GM23338 (cell line): Measurements from ENCODE around the gene FMNL1. TPM values are rescaled to one million over a fixed set of nuclear protein-coding genes. Genes with fewer than 3 reads are reported as not detected.

Experiments used
- ATAC-seq: fragments of 200-7000 bp; cut with Tn5 transposase; 3 replicates; pipeline ENCODE4 v1.9.1; 2020
- DNase-seq: peaks from one replicate; pipeline ENCODE4 v3.0.0-alpha.2; 2015; ENCODE audit warnings: low spot score
- H2AFZ ChIP-seq: fragments of 200-600 bp; sonication (generic); 2 replicates; pipeline ENCODE4 v1.8.0; 2016; ENCODE audit warnings: antibody characterized with exemption, mild to moderate bottlenecking, moderate library complexity
- H3F3A ChIP-seq: fragments of 200-600 bp; sonication (generic); replicated peaks from 2 replicates; pipeline ENCODE4 v1.8.0; 2017; ENCODE audit warnings: antibody characterized with exemption, mixed run types, low read depth
- H3K27ac ChIP-seq: fragments of 200-600 bp; sonication (generic); 2 replicates; pipeline ENCODE4 v1.6.1; 2016; ENCODE audit warnings: low read depth
- H3K27me3 ChIP-seq: fragments of 200-600 bp; sonication (generic); 2 replicates; pipeline ENCODE4 v1.8.0; 2016; ENCODE audit warnings: mild to moderate bottlenecking, mixed run types, moderate library complexity; ENCODE audit not compliant: insufficient read depth
- H3K36me3 ChIP-seq: fragments of 200-600 bp; sonication (generic); 2 replicates; pipeline ENCODE4 v1.8.0; 2016; ENCODE audit warnings: mild to moderate bottlenecking; ENCODE audit not compliant: insufficient read depth
- H3K4me1 ChIP-seq: fragments of 200-600 bp; sonication (generic); 2 replicates; pipeline ENCODE4 v1.8.0; 2016; ENCODE audit warnings: mild to moderate bottlenecking, moderate library complexity; ENCODE audit not compliant: insufficient read depth
- H3K4me2 ChIP-seq: fragments of 200-600 bp; sonication (generic); 2 replicates; pipeline ENCODE4 v1.7.1; 2017; ENCODE audit warnings: mixed run types
- H3K4me3 ChIP-seq: fragments of 200-600 bp; sonication (generic); 2 replicates; pipeline ENCODE4 v1.6.1; 2016; ENCODE audit warnings: mixed run types
- H3K79me2 ChIP-seq: fragments of 200-600 bp; sonication (generic); replicated peaks from 2 replicates; pipeline ENCODE4 v1.8.0; 2017; ENCODE audit warnings: mild to moderate bottlenecking; ENCODE audit not compliant: insufficient read depth
- H3K9me2 ChIP-seq: fragments of 200-600 bp; sonication (generic); 2 replicates; pipeline ENCODE4 v1.8.0; 2017; ENCODE audit not compliant: insufficient read depth
- H4K20me1 ChIP-seq: fragments of 200-600 bp; sonication (generic); replicated peaks from 2 replicates; pipeline ENCODE4 v1.8.0; 2017; ENCODE audit warnings: mild to moderate bottlenecking; ENCODE audit not compliant: insufficient read depth
- H3K27ac Mint-ChIP-seq: 2 replicates; pipeline ENCODE4 v1.8.0; 2020; ENCODE audit warnings: inconsistent platforms, mild to moderate bottlenecking, moderate library complexity, mixed read lengths
- H3K27me3 Mint-ChIP-seq: 3 replicates; pipeline ENCODE4 v1.8.0; 2022; ENCODE audit warnings: low read depth, mild to moderate bottlenecking, moderate library complexity, mixed read lengths, inconsistent platforms; ENCODE audit not compliant: insufficient read depth, poor library complexity
- H3K36me3 Mint-ChIP-seq: 3 replicates; pipeline ENCODE4 v1.8.0; 2021; ENCODE audit warnings: low read depth, mild to moderate bottlenecking, inconsistent platforms, moderate library complexity, mixed read lengths
- H3K4me1 Mint-ChIP-seq: 3 replicates; pipeline ENCODE4 v1.8.0; 2020; ENCODE audit warnings: mild to moderate bottlenecking, inconsistent platforms, mixed read lengths
- H3K4me3 Mint-ChIP-seq: 3 replicates; pipeline ENCODE4 v1.8.0; 2021; ENCODE audit warnings: moderate library complexity, mild to moderate bottlenecking, inconsistent platforms, mixed read lengths
- H3K9me3 Mint-ChIP-seq: 3 replicates; pipeline ENCODE4 v1.8.0; 2020; ENCODE audit warnings: moderate library complexity, mild to moderate bottlenecking, inconsistent platforms, mixed read lengths
- CREB1 ChIP-seq: fragments of 250-450 bp; sonication (Bioruptor Pico); IDR thresholded peaks from 2 replicates; pipeline ENCODE4 v1.5.0; 2020; ENCODE audit warnings: low read depth, mild to moderate bottlenecking, moderate library complexity
- CTCF ChIP-seq, 2 experiments: fragments of 200-600 bp in 1 of 2; sonication (generic) in 1 of 2; conservative IDR thresholded peaks; 2 replicates each; pipeline versions ENCODE4 v1.5.1 to v1.6.1; 2016 to 2017; ENCODE audit warnings: antibody characterized with exemption in 2 of 2, low read depth in 2 of 2, mild to moderate bottlenecking in 2 of 2, moderate library complexity in 1 of 2
- ETS1 ChIP-seq: IDR thresholded peaks from 2 replicates; pipeline ENCODE4 v1.6.1; 2016; ENCODE audit warnings: antibody characterized with exemption
- EZH2 ChIP-seq: fragments of 200-600 bp; sonication (generic); IDR thresholded peaks from one replicate; pipeline ENCODE4 v1.8.0; 2017; ENCODE audit warnings: antibody characterized with exemption, mild to moderate bottlenecking, low read depth; ENCODE audit not compliant: unreplicated experiment
- EZH2phosphoT487 ChIP-seq: fragments of 200-600 bp; sonication (generic); IDR thresholded peaks from one replicate; pipeline ENCODE4 v1.8.1; 2018; ENCODE audit warnings: antibody characterized with exemption; ENCODE audit not compliant: unreplicated experiment
- JUNB ChIP-seq: IDR thresholded peaks from one replicate; pipeline ENCODE4 v1.6.1; 2016; ENCODE audit warnings: antibody characterized with exemption; ENCODE audit not compliant: unreplicated experiment
- NANOG ChIP-seq: IDR thresholded peaks from 2 replicates; pipeline ENCODE4 v1.6.1; 2016; ENCODE audit warnings: antibody characterized with exemption, borderline replicate concordance
- POLR2AphosphoS5 ChIP-seq: IDR thresholded peaks from 2 replicates; pipeline ENCODE4 v1.6.1; 2016; ENCODE audit warnings: antibody characterized with exemption, low read depth
- REST ChIP-seq: IDR thresholded peaks from one replicate; pipeline ENCODE4 v1.6.1; 2018; ENCODE audit warnings: antibody characterized with exemption; ENCODE audit not compliant: unreplicated experiment
- STAT1 ChIP-seq: IDR thresholded peaks from one replicate; pipeline ENCODE4 v1.6.1; 2016; ENCODE audit warnings: antibody characterized with exemption; ENCODE audit not compliant: unreplicated experiment
- ZNF114 ChIP-seq: fragments of 250-450 bp; sonication (Bioruptor Pico); IDR thresholded peaks from 2 replicates; pipeline ENCODE4 v1.5.0; 2020; ENCODE audit warnings: mild to moderate bottlenecking, moderate library complexity
- ZNF331 ChIP-seq: fragments of 250-450 bp; sonication (Bioruptor Pico); IDR thresholded peaks from 2 replicates; pipeline ENCODE4 v1.5.0; 2020; ENCODE audit warnings: low read depth, mild to moderate bottlenecking, moderate library complexity
- ZNF462 ChIP-seq: fragments of 250-450 bp; sonication (Bioruptor Pico); IDR thresholded peaks from 2 replicates; pipeline ENCODE4 v1.5.0; 2020; ENCODE audit warnings: mild to moderate bottlenecking, moderate library complexity
- polyA plus RNA-seq: library from polyadenylated mRNA; unstranded; fragments of >200 nt; fragmentation: Nextera tagmentation; extraction: Ambion mirVana; gene quantifications from 2 replicates; pipeline ENCODE4 v1.2.1, GENCODE V29; 2016
- total RNA-seq: library from RNA; depleted of rRNA; stranded (reverse); fragments of >200 nt; shearing (Covaris generic); gene quantifications from 2 replicates; pipeline ENCODE4 v1.2.3, GENCODE V29; 2014

The FMNL1 gene
- total and polyA plus RNA-seq, 2 experiments from 2014 or later: 6.6 to 9.3 TPM

GRCh38 chr17:45244725-45245656 is 23.3 kb downstream of the FMNL1 start:
- no peak overlapping the region for H3K27ac Mint-ChIP-seq

More at GRCh38 chr17:45244725-45245656, 23.3 kb downstream of the FMNL1 start:
- ATAC-seq (no peak), DNase-seq (no peak)
- Histone ChIP-seq H3K4me1 (peaks cover 25% of the 10 kb centered on the region), H2AFZ (no peak overlapping the region), H4K20me1 (no peaks in the 10 kb centered on the region), H3K79me2 (peaks cover 1% of the 10 kb centered on the region; the same call in 1 of the 2 replicates), H3K9me2 (no peaks in the 10 kb centered on the region), H3K4me2 (no peak overlapping the region), H3K27ac (no peak overlapping the region), H3K4me3 (no peak overlapping the region), H3F3A (peaks cover 31% of the 10 kb centered on the region), H3K36me3 (no peaks in the 10 kb centered on the region), H3K27me3 (peaks cover 11% of the 10 kb centered on the region)
- Mint-ChIP-seq H3K4me1 (peaks cover 33% of the 10 kb centered on the region), H3K27me3 (peaks cover 30% of the 10 kb centered on the region), H3K9me3 (no peaks in the 10 kb centered on the region), H3K4me3 (peak overlapping the region; percentile 10; the same call in 1 of the 3 replicates), H3K36me3 (peaks cover 4% of the 10 kb centered on the region)
- TF ChIP-seq ZNF114 (CRISPR knock-in tag): no peak
- TF ChIP-seq EZH2: no peak
- TF ChIP-seq ZNF462 (CRISPR knock-in tag): no peak
- TF ChIP-seq CREB1 (CRISPR knock-in tag): no peak
- TF ChIP-seq CTCF (conservative IDR thresholded peaks at IDR 0.05; ENCODE audit: low read depth in 2 of 2): no peak
- TF ChIP-seq STAT1: no peak
- TF ChIP-seq REST: no peak
- TF ChIP-seq ZNF331 (CRISPR knock-in tag): no peak
- no peak for TF ChIP-seq EZH2phosphoT487
- TF ChIP-seq POLR2AphosphoS5: no peak; the same call in 1 of the 2 replicates
- TF ChIP-seq JUNB: no peak
- no peak for TF ChIP-seq ETS1
- no peak for TF ChIP-seq NANOG
